ENCODE measurements around the gene PHF21B. TPM values are rescaled to one million over a fixed set of nuclear protein-coding genes. Genes with fewer than 3 reads are reported as not detected.

The PHF21B gene
- total RNA-seq, 1 donor from 2014 or later: 113 TPM

DNA sequence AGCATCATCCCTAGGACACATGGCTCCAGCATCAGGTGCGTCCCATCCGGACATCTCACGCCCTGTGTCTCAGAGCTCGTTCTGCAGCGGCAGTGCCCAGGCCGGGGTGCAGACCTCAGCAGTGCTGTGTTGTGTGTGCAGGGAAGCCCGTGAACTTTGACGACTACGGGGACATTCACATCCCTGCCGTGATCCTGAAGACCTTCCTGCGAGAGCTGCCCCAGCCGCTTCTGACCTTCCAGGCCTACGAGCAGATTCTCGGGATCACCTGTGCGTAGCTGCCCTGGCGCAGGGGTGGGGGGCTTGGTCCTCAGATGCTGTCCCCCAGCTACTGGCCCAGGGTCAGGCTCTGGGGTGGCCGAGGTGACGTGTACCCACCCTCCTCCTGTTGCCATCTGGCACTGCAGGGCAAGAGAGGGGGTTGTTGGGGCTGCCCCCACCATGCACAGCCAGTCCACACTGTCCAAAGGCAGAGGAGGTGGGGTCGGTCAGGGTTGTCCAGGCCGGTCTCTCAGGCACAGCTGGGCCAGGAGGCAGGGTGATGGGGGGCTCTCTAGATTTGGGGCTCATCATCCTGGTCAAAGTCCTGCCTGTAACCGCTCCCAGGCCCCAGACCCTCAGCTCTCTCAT is 160.9 kb downstream of the PHF21B start:
- Mint-ChIP-seq H3K9me3 (ENCODE audit: unreplicated experiment) (peaks cover 2% of the 10 kb centered on the region), H3K4me3 (ENCODE audit: unreplicated experiment) (no peak overlapping the region), H3K27me3 (ENCODE audit: unreplicated experiment) (peaks cover 3% of the 10 kb centered on the region), H3K36me3 (ENCODE audit: unreplicated experiment) (peaks cover 5% of the 10 kb centered on the region), H3K27ac (ENCODE audit: unreplicated experiment) (no peak overlapping the region), H3K4me1 (ENCODE audit: low read depth, unreplicated experiment) (no peaks in the 10 kb centered on the region)
- TF ChIP-seq CTCF (IDR thresholded peaks at IDR 0.05; ENCODE audit: partially characterized antibody, unreplicated experiment): no peak
- DNase-seq: no peak

DNA sequence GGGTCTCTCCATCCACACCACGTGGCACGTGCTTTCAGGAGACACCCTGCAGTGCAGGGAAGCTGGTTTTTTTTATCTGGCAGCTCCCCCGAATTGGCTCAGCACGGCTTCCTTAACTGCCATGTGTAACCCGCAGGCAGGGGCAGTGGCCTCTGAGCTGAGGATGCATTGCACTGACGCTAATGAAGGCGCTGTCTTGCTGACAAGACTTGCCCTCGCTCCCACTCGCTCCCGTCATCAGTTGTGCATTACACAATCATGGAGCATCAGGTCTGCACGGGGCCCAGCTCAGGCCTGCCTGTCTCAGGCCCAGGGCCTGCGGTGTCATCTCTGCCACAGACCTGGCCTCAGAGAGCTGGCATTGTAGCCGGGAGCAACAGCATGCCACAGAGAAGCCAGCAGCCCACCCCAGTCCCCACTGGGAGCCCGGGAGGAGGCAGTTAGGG is 161.5 kb downstream of the PHF21B start:
- DNase-seq: no peak
- TF ChIP-seq CTCF (IDR thresholded peaks at IDR 0.05; ENCODE audit: partially characterized antibody, unreplicated experiment): no peak
- Mint-ChIP-seq H3K36me3 (ENCODE audit: unreplicated experiment) (peaks cover 5% of the 10 kb centered on the region), H3K27me3 (ENCODE audit: unreplicated experiment) (peaks cover 3% of the 10 kb centered on the region), H3K9me3 (ENCODE audit: unreplicated experiment) (peaks cover 2% of the 10 kb centered on the region), H3K4me3 (ENCODE audit: unreplicated experiment) (no peak overlapping the region), H3K4me1 (ENCODE audit: low read depth, unreplicated experiment) (no peaks in the 10 kb centered on the region), H3K27ac (ENCODE audit: unreplicated experiment) (no peak overlapping the region)

DNA sequence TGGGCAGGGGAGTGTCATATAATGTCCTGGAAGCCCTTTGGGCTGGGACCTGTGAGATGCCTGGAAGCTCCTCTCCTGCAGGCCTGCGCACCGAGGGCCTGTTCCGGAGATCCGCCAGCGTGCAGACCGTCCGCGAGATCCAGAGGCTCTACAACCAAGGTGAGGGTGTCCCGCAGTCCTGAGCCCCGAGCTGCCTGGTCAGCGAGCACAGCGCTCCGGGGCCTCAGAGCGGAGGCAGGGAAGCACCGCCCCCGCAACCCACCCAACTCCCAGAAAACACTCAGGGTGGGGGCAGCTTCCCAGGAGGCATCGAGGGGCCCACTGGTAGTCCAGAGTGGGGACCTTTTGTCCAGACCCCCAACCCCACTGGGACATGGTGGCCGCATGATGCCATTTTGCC is 161.9 kb downstream of the PHF21B start:
- no peak overlapping the region for H3K27ac Mint-ChIP-seq (ENCODE audit: unreplicated experiment)
- peaks cover 5% of the 10 kb centered on the region for H3K36me3 Mint-ChIP-seq (ENCODE audit: unreplicated experiment)
- peaks cover 2% of the 10 kb centered on the region for H3K9me3 Mint-ChIP-seq (ENCODE audit: unreplicated experiment)
- no peak for DNase-seq
- H3K27me3 Mint-ChIP-seq (ENCODE audit: unreplicated experiment): peaks cover 3% of the 10 kb centered on the region
- no peak overlapping the region for H3K4me3 Mint-ChIP-seq (ENCODE audit: unreplicated experiment)
- H3K4me1 Mint-ChIP-seq (ENCODE audit: low read depth, unreplicated experiment): no peaks in the 10 kb centered on the region
- no peak for TF ChIP-seq CTCF (IDR thresholded peaks at IDR 0.05; ENCODE audit: partially characterized antibody, unreplicated experiment)

GRCh38 chr22:44847380-44847779 is 162.4 kb downstream of the PHF21B start:
- Mint-ChIP-seq H3K27ac (ENCODE audit: unreplicated experiment) (no peak overlapping the region), H3K36me3 (ENCODE audit: unreplicated experiment) (peaks cover 5% of the 10 kb centered on the region), H3K27me3 (ENCODE audit: unreplicated experiment) (peaks cover 3% of the 10 kb centered on the region), H3K4me3 (ENCODE audit: unreplicated experiment) (no peak overlapping the region), H3K9me3 (ENCODE audit: unreplicated experiment) (peaks cover 2% of the 10 kb centered on the region), H3K4me1 (ENCODE audit: low read depth, unreplicated experiment) (no peaks in the 10 kb centered on the region)
- no peak for DNase-seq
- no peak for TF ChIP-seq CTCF (IDR thresholded peaks at IDR 0.05; ENCODE audit: partially characterized antibody, unreplicated experiment)

DNA sequence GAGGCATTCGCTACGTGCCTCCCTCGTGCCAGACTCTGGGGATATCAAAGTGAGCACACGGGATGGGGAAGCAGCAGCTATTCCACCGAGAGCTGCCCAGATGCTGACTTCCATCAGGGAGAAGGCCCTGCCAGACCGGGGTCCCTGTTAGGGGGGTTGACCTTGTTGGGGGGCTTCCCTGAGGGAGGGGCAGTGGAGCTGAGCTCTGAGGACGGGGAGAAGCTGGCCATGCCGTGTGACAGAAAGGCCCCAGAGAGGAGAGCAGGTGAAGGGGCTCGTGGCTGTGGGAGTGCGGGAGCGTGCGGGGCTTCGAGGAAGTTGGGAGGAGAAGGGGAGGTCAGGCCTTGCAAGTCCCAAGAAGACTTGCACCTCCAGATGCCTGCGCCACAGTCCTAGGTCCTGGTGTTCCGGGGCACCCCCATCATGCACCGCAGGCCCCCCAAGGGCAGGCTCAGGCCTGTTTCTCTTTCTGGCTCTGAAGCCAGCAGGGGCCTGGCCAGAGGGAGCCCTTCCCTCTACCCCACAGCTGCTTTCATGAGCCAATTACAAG is 163.0 kb downstream of the PHF21B start:
- Mint-ChIP-seq H3K27ac (ENCODE audit: unreplicated experiment) (no peak overlapping the region), H3K36me3 (ENCODE audit: unreplicated experiment) (peaks cover 5% of the 10 kb centered on the region), H3K27me3 (ENCODE audit: unreplicated experiment) (peaks cover 3% of the 10 kb centered on the region), H3K9me3 (ENCODE audit: unreplicated experiment) (peaks cover 2% of the 10 kb centered on the region), H3K4me1 (ENCODE audit: low read depth, unreplicated experiment) (no peaks in the 10 kb centered on the region), H3K4me3 (ENCODE audit: unreplicated experiment) (no peak overlapping the region)
- TF ChIP-seq CTCF (IDR thresholded peaks at IDR 0.05; ENCODE audit: partially characterized antibody, unreplicated experiment): no peak
- no peak for DNase-seq

Data from glutamatergic neuron (in vitro differentiated cells).